Adipocyte (in vitro differentiated cells): Measurements from ENCODE around the gene SLC13A4.

Experiments
- DNase-seq: peaks from one replicate; pipeline ENCODE4 v3.0.0-alpha.2; 2015; ENCODE audit warnings: low read depth
- H3K27me3 ChIP-seq: replicated peaks from 2 replicates; pipeline ENCODE4 v1.7.0; 2013; ENCODE audit warnings: mild to moderate bottlenecking, low read length, moderate library complexity; ENCODE audit not compliant: control insufficient read depth, insufficient read depth
- H3K36me3 ChIP-seq: 2 replicates; pipeline ENCODE4 v1.7.0; 2013; ENCODE audit warnings: low read length, mild to moderate bottlenecking, moderate library complexity; ENCODE audit not compliant: control insufficient read depth, insufficient read depth, severe bottlenecking
- H3K4me1 ChIP-seq: 2 replicates; pipeline ENCODE4 v1.7.0; 2013; ENCODE audit warnings: mild to moderate bottlenecking, low read length, moderate library complexity; ENCODE audit not compliant: control insufficient read depth, insufficient read depth
- H3K4me3 ChIP-seq: 2 replicates; pipeline ENCODE4 v1.7.0; 2013; ENCODE audit warnings: mild to moderate bottlenecking, low read length, moderate library complexity
- H3K9ac ChIP-seq: 2 replicates; pipeline ENCODE4 v1.7.0; 2013; ENCODE audit warnings: mild to moderate bottlenecking, low read length, moderate library complexity
- H3K9me3 ChIP-seq: 2 replicates; pipeline ENCODE4 v1.7.0; 2013; ENCODE audit warnings: mild to moderate bottlenecking, low read length, moderate library complexity; ENCODE audit not compliant: control insufficient read depth

The SLC13A4 gene

GRCh38 chr7:135768064-135768463, 40.1 kb upstream of the SLC13A4 start:
- no peak overlapping the region for H3K9ac ChIP-seq
- no peak for DNase-seq
- no peaks in the 10 kb centered on the region for H3K27me3 ChIP-seq
- no peaks in the 10 kb centered on the region for H3K36me3 ChIP-seq
- H3K9me3 ChIP-seq, result no peaks in the 10 kb centered on the region
- H3K4me1 ChIP-seq, result peaks cover 15% of the 10 kb centered on the region
- no peak overlapping the region for H3K4me3 ChIP-seq

DNA sequence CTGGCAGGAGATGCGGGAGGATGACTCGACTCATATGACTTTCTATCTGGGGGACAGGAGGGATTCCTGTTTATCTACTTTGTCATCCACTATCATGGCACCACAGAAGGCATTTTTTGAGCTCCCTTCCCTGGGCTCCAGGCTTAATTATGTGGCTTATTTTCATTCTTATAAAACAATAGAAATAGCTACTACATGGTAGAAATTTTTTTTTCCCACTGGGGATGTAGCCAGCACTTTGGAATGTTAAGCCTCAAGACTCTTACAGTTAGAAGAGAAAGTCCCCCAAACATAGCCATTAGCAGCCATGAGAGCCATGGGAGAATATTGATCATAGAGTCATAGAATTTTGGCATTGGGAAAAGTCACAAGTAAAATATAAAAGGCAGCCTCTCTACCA, 35.3 kb upstream of the SLC13A4 start:
- Histone ChIP-seq H3K4me1 (peaks cover 16% of the 10 kb centered on the region), H3K36me3 (no peaks in the 10 kb centered on the region), H3K9ac (no peak overlapping the region), H3K4me3 (no peak overlapping the region), H3K27me3 (no peaks in the 10 kb centered on the region), H3K9me3 (no peaks in the 10 kb centered on the region)
- peak; percentile 53 for DNase-seq

- H3K36me3 ChIP-seq, result no peaks in the 10 kb centered on the region
- H3K9me3 ChIP-seq, result peaks cover 7% of the 10 kb centered on the region
- peaks cover 16% of the 10 kb centered on the region for H3K4me1 ChIP-seq
- no peak overlapping the region for H3K4me3 ChIP-seq
- DNase-seq, result peak; percentile 84
- peak overlapping the region; percentile 4 for H3K9ac ChIP-seq
- no peaks in the 10 kb centered on the region for H3K27me3 ChIP-seq
Observed at GRCh38 chr7:135761751-135762488, 33.9 kb upstream of the SLC13A4 start.

- Histone ChIP-seq H3K9ac (no peak overlapping the region), H3K4me1 (peaks cover 16% of the 10 kb centered on the region)
- DNase-seq, result no peak
Observed at GRCh38 chr7:135759532-135759931, 31.5 kb upstream of the SLC13A4 start.

DNA sequence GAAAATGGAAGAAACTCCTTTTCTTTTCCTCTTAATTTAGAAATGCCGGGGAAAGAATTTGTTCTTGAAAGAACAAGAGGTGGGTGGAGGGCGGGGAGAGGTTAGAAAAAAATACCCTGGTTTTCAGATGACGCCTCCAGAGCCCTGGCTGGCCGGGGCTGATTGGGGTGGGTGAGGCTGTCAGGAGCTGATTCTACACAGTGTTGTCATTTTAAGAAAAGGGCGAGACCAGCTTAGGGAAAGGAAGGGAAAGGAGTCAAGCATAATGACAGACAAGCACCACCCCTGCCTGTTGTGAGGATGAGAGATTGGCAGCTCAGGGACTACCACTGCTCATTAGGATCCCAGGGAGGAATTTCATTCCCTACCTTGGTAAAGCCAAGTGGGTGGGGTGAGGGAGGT, 30.5 kb upstream of the SLC13A4 start:
- peaks cover 16% of the 10 kb centered on the region for H3K4me1 ChIP-seq
- peak; percentile 80 for DNase-seq
- peak overlapping the region; percentile 84 for H3K9ac ChIP-seq
- H3K36me3 ChIP-seq, result no peaks in the 10 kb centered on the region
- peak overlapping the region; percentile 73 for H3K4me3 ChIP-seq
- H3K9me3 ChIP-seq, result peaks cover 9% of the 10 kb centered on the region
- H3K27me3 ChIP-seq, result no peaks in the 10 kb centered on the region

More at GRCh38 chr7:135759532-135759931, 31.5 kb upstream of the SLC13A4 start:
- Histone ChIP-seq H3K27me3 (no peaks in the 10 kb centered on the region), H3K36me3 (no peaks in the 10 kb centered on the region), H3K4me3 (no peak overlapping the region), H3K9me3 (peaks cover 9% of the 10 kb centered on the region)

DNA sequence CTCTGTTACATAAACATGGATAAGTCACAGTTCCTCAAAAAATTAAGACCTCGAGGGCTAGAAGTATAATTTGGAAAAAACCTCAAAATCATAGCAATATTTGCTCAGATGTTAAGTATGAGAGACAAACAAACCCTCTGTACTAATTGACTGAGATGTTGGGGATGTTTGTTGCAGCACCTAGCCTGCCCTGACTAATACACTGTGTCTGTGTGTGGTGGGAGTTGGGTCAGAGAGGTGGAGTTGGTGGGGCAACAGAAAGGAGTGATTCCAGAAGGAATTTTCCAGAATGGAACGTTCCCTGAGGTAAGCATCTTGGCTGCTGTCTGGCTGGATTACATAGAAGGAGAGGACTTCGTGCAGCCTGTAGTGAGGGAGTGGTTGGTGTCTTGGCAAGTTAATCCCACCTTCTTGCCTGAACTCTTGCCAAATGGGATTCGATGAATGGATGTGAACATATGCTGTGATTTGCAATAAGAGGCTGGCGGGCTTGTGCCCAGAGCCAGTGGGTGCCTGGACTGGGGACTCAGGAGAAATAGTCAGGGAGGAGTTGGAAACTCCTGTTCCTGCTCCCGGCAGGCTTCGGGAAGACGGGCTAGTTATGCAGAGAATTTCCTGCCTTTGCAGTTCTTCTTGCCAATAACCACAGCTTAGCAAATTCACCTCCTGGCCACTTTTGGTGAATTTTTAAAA, 29.9 kb upstream of the SLC13A4 start:
- Histone ChIP-seq H3K9ac (peak overlapping the region; percentile 84), H3K4me3 (peak overlapping the region; percentile 73), H3K4me1 (peaks cover 16% of the 10 kb centered on the region), H3K27me3 (no peaks in the 10 kb centered on the region), H3K9me3 (peaks cover 9% of the 10 kb centered on the region), H3K36me3 (no peaks in the 10 kb centered on the region)
- peak; percentile 73 for DNase-seq

DNA sequence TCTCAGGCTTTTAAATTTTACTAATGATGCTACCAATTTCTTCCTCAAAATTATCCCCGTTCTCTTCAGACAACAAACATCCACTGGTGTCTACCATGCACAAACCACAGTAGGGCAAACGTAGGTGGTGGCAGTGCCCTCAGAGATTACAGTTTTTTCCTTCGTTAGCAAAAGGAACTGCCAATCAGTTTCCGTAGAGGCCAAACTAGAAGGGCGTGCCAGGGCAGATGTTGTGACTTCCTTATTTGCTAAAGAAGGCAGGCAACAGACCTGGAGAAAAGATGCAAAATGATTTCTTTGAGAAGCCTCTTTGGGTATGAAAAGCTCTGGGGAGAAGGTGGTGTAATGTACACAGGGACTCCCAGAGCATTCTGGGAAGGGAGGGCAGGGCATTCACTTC, 28.2 kb upstream of the SLC13A4 start:
- H3K27me3 ChIP-seq, result no peaks in the 10 kb centered on the region
- peaks cover 7% of the 10 kb centered on the region for H3K4me1 ChIP-seq
- no peaks in the 10 kb centered on the region for H3K36me3 ChIP-seq
- H3K9me3 ChIP-seq, result peaks cover 9% of the 10 kb centered on the region
- no peak overlapping the region for H3K4me3 ChIP-seq
- no peak for DNase-seq
- H3K9ac ChIP-seq, result no peak overlapping the region

DNA sequence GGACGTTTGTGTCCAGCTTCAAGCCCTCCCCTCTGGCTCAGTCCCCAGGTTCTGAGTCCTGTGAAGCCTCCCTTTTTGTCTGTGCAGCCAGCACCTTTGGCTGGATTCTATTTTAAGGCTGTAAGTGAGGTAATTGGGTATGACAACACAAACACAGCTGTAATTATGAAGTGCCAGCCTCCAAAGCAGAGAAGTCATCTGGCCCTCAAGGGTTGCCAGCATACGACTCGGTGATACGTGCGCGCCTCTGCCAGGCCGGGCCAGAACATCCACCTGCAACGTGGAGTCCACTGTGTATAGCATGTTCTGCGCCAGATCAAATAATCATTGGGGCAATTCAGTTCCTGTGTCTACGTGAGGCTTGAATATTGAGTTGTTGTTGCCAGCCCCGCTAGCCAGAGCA, 27.4 kb upstream of the SLC13A4 start:
- H3K9ac ChIP-seq, result no peak overlapping the region
- H3K4me3 ChIP-seq, result no peak overlapping the region
- no peak for DNase-seq
- H3K27me3 ChIP-seq, result no peaks in the 10 kb centered on the region
- H3K36me3 ChIP-seq, result no peaks in the 10 kb centered on the region
- peaks cover 7% of the 10 kb centered on the region for H3K4me1 ChIP-seq
- peaks cover 9% of the 10 kb centered on the region for H3K9me3 ChIP-seq

DNA sequence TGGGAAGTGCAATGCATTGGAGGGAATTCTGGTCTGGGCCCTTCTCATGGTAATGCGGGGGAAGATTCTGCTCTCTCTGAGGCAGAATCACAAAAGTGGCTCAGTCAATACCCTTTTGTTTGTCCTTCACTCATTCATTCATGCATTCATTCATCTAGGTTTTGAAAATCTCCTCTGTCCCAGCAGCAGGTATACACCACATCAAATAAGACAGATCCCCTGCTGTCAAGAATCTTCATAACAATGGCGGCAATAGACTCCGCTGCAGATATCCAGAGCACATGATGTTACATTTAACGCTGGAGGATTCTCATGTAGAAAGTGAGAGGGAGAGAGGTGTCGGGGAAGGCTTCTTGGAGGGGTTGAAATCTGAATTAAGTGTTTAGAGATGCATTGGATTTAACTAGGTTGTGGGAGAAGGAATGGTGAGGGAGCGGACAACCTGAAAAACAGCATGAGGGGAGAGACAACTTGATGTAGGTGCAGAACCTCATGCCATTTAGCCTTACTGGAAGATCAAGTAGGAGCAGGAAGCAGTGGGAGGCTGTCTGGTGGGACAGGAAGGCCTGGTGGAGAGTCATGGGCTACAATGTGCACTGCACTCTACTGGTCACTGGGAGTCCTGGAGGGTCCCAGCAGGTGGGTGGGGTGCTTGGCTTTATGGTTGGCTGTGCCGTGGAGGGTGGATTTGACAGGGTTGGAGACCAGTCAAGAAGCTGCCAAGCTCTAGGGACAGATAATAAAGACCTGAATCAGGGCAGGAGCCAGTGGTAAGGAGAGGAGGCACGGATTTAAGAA, 25.8 kb upstream of the SLC13A4 start:
- Histone ChIP-seq H3K4me3 (no peak overlapping the region), H3K9ac (no peak overlapping the region), H3K4me1 (peaks cover 10% of the 10 kb centered on the region), H3K27me3 (no peaks in the 10 kb centered on the region), H3K9me3 (peaks cover 9% of the 10 kb centered on the region), H3K36me3 (no peaks in the 10 kb centered on the region)
- no peak for DNase-seq

- no peaks in the 10 kb centered on the region for H3K27me3 ChIP-seq
- H3K9me3 ChIP-seq, result no peaks in the 10 kb centered on the region
- H3K9ac ChIP-seq, result peak within 1 kb of the TSS; percentile 67
- H3K36me3 ChIP-seq, result no peaks in the 10 kb centered on the region
- peak within 1 kb of the TSS; percentile 77 for H3K4me3 ChIP-seq
- H3K4me1 ChIP-seq, result peaks cover 44% of the 10 kb centered on the region
- DNase-seq, result peak; percentile 93
Observed at GRCh38 chr7:135748770-135749169, 20.8 kb upstream of the SLC13A4 start, which contains the start of gene FAM180A. Gene FAM180A (minus strand): TSS chr7:135748813. CDS start chr7:135748580, 233 bp downstream.

DNA sequence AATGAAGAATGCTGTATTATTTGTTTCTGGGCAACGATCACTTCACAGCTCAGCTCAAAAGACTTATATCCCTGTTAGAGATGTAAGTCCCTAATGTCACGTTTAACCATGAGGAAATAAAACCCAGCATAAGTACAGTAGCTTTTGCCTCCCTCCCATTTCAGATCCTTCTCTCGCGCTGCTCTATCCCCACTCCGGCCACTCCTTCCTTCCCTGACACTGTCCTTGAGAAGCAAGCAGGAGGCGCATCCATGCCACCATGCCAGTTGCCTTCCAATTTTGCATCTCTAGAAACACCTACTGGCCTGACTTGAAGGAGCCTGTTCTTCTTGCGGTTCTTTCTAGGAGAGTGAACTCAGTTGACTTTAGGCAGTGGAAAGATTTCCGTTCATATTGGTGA, 19.4 kb upstream of the SLC13A4 start:
- H3K4me3 ChIP-seq, result peak overlapping the region; percentile 77
- H3K27me3 ChIP-seq, result no peaks in the 10 kb centered on the region

More for the DNA sequence above, 19.4 kb upstream of the SLC13A4 start:
- no peaks in the 10 kb centered on the region for H3K9me3 ChIP-seq
- peaks cover 55% of the 10 kb centered on the region for H3K4me1 ChIP-seq
- peak overlapping the region; percentile 67 for H3K9ac ChIP-seq
- DNase-seq, result no peak
- no peaks in the 10 kb centered on the region for H3K36me3 ChIP-seq
